WI38 (cell line): ENCODE measurements around the gene FAM184B.

Experiments used
- H3K4me3 ChIP-seq: 2 replicates; pipeline ENCODE4 v1.5.1; 2011; ENCODE audit warnings: low read depth, mild to moderate bottlenecking, control low read depth, low read length
- CTCF ChIP-seq: IDR thresholded peaks from 2 replicates; pipeline ENCODE4 v1.5.1; 2012; ENCODE audit warnings: low read depth, mild to moderate bottlenecking, control low read depth, low read length

FAM184B gene

GRCh38 chr4:17812125-17812524, 30.7 kb upstream of the FAM184B start:
- no peak for TF ChIP-seq CTCF
- peak overlapping the region; percentile 91 for H3K4me3 ChIP-seq

GRCh38 chr4:17811078-17811603, 29.7 kb upstream of the FAM184B start:
- TF ChIP-seq CTCF: no peak
- H3K4me3 ChIP-seq: peak overlapping the region; percentile 91

GRCh38 chr4:17810260-17811077, 29.0 kb upstream of the FAM184B start, which contains the start of the genes DCAF16 and NCAPG:
TSS of gene DCAF16 (minus strand) at chr4:17810757. CDS start at chr4:17804141, 6,616 bp downstream.
TSS of gene NCAPG (plus strand) at chr4:17810979. CDS start at chr4:17811078, 99 bp downstream.
- peak within 1 kb of the TSS; percentile 91 for H3K4me3 ChIP-seq
- no peak for TF ChIP-seq CTCF

GRCh38 chr4:17809667-17810066, 28.2 kb upstream of the FAM184B start:
- peak overlapping the region; percentile 91 for H3K4me3 ChIP-seq
- no peak for TF ChIP-seq CTCF

GRCh38 chr4:17807446-17807845, 26.0 kb upstream of the FAM184B start:
- TF ChIP-seq CTCF: no peak
- H3K4me3 ChIP-seq: peak overlapping the region; percentile 36

GRCh38 chr4:17805580-17806155, 24.2 kb upstream of the FAM184B start:
- no peak for TF ChIP-seq CTCF
- no peak overlapping the region for H3K4me3 ChIP-seq

GRCh38 chr4:17797808-17798207, 16.4 kb upstream of the FAM184B start:
- TF ChIP-seq CTCF: no peak
- H3K4me3 ChIP-seq: no peak overlapping the region
